ENCODE measurements around the gene CD276. TPM values are rescaled to one million over a fixed set of nuclear protein-coding genes. Genes with fewer than 3 reads are reported as not detected.

Gene CD276
- total RNA-seq, 1 donor from 2014 or later = 55.0 TPM

GRCh38 chr15:73674587-73674986 is 9.6 kb upstream of the CD276 start:
- Histone ChIP-seq H3K4me3 (no peak overlapping the region), H3K27ac (no peak overlapping the region), H3K27me3 (ENCODE audit: low read depth) (peaks cover 25% of the 10 kb centered on the region), H3K9me3 (no peaks in the 10 kb centered on the region), H3K4me1 (no peaks in the 10 kb centered on the region), H3K36me3 (no peaks in the 10 kb centered on the region)
- ATAC-seq (no peak), DNase-seq (no peak)
- intact Hi-C loops (cut with DNase I) = no loop called here
- TF ChIP-seq, protein P1, sequence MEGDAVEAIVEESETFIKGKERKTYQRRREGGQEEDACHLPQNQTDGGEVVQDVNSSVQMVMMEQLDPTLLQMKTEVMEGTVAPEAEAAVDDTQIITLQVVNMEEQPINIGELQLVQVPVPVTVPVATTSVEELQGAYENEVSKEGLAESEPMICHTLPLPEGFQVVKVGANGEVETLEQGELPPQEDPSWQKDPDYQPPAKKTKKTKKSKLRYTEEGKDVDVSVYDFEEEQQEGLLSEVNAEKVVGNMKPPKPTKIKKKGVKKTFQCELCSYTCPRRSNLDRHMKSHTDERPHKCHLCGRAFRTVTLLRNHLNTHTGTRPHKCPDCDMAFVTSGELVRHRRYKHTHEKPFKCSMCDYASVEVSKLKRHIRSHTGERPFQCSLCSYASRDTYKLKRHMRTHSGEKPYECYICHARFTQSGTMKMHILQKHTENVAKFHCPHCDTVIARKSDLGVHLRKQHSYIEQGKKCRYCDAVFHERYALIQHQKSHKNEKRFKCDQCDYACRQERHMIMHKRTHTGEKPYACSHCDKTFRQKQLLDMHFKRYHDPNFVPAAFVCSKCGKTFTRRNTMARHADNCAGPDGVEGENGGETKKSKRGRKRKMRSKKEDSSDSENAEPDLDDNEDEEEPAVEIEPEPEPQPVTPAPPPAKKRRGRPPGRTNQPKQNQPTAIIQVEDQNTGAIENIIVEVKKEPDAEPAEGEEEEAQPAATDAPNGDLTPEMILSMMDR (IDR thresholded peaks at IDR 0.05) = no peak

GRCh38 chr15:73677146-73677607 is 7.0 kb upstream of the CD276 start:
- H3K27ac ChIP-seq = no peak overlapping the region
- intact Hi-C loops (cut with DNase I) = no loop called here

DNA sequence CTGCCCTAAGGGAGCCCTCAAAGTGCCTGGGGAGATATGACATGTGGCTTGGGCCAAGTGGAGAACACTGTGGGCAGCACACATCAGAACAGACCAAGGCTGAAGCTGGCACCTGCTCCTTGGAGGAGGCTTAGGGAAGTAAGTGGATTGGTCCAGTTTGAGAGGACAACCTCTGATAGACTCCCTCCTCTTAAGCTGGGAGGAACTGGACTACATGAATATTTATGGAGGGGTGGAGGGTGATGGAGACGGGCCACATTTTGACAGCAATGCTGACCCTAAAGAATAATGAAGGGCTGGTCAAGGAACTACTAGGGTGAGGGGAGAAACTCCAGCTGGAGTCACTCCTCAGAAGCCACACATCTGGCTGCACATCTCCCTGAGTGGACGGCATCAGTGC is 6.5 kb upstream of the CD276 start:
- H3K4me1 ChIP-seq = no peaks in the 10 kb centered on the region
- intact Hi-C loops (cut with DNase I) = no loop called here
- TF ChIP-seq, protein P1 (IDR thresholded peaks at IDR 0.05) = no peak
- no peaks in the 10 kb centered on the region for H3K9me3 ChIP-seq
- H3K27me3 ChIP-seq (ENCODE audit: low read depth) = peaks cover 4% of the 10 kb centered on the region
- H3K27ac ChIP-seq = no peak overlapping the region
- DNase-seq (no peak), ATAC-seq (no peak)
- H3K36me3 ChIP-seq = no peaks in the 10 kb centered on the region
- no peak overlapping the region for H3K4me3 ChIP-seq

More at GRCh38 chr15:73677146-73677607, 7.0 kb upstream of the CD276 start:
- Histone ChIP-seq H3K36me3 (no peaks in the 10 kb centered on the region), H3K9me3 (no peaks in the 10 kb centered on the region), H3K4me3 (no peak overlapping the region), H3K4me1 (no peaks in the 10 kb centered on the region), H3K27me3 (ENCODE audit: low read depth) (peaks cover 4% of the 10 kb centered on the region)
- TF ChIP-seq, protein P1 (IDR thresholded peaks at IDR 0.05) = peak; percentile 87
- ATAC-seq (peak; percentile 87 to 88), DNase-seq (peak; percentile 57)

- intact Hi-C loops (cut with DNase I) = no loop called here
- DNase-seq = no peak
- H3K27me3 ChIP-seq (ENCODE audit: low read depth) = peaks cover 4% of the 10 kb centered on the region
- H3K9me3 ChIP-seq = no peaks in the 10 kb centered on the region
- ATAC-seq = no peak
- H3K4me1 ChIP-seq = peaks cover 3% of the 10 kb centered on the region
- no peak overlapping the region for H3K4me3 ChIP-seq
- H3K36me3 ChIP-seq = no peaks in the 10 kb centered on the region
- H3K27ac ChIP-seq = no peak overlapping the region
- TF ChIP-seq, protein P1 (IDR thresholded peaks at IDR 0.05) = no peak
Observed at GRCh38 chr15:73678498-73678897, 5.7 kb upstream of the CD276 start.

- H3K4me1 ChIP-seq = peaks cover 8% of the 10 kb centered on the region
- DNase-seq (no peak), ATAC-seq (no peak)
- H3K9me3 ChIP-seq = no peaks in the 10 kb centered on the region
- TF ChIP-seq, protein P1 (IDR thresholded peaks at IDR 0.05) = no peak
- intact Hi-C loops (cut with DNase I) = no loop called here
- H3K36me3 ChIP-seq = no peaks in the 10 kb centered on the region
- H3K27me3 ChIP-seq (ENCODE audit: low read depth) = peaks cover 4% of the 10 kb centered on the region
- no peak overlapping the region for H3K4me3 ChIP-seq
- no peak overlapping the region for H3K27ac ChIP-seq
Observed at GRCh38 chr15:73679180-73679579, 5.0 kb upstream of the CD276 start.

DNA sequence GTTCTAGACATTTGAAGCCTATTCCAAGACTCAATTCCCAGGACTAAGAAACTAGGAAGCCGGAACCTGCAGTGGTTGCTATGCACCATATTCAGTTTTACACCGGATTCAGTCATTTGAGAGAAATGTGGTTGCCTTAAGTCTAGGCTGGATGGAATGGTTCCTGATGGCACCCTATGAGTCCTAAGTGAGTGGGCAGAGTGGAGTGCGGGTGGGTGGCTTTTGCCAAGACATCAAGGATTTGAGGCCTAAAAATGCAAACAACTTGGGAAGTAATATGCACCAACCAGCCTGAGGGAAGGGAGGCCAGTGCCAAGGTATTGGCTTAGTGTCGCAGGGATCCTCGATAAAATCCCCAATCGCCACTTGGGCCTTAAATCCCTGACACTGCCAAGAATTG is 4.2 kb upstream of the CD276 start:
- no peak overlapping the region for H3K27ac ChIP-seq
- peaks cover 4% of the 10 kb centered on the region for H3K27me3 ChIP-seq (ENCODE audit: low read depth)
- TF ChIP-seq, protein P1 (IDR thresholded peaks at IDR 0.05) = no peak
- DNase-seq (no peak), ATAC-seq (no peak)
- peaks cover 8% of the 10 kb centered on the region for H3K4me1 ChIP-seq
- intact Hi-C loops (cut with DNase I) = no loop called here
- H3K36me3 ChIP-seq = no peaks in the 10 kb centered on the region
- H3K9me3 ChIP-seq = no peaks in the 10 kb centered on the region
- H3K4me3 ChIP-seq = no peak overlapping the region

Measured in lower lobe of right lung (tissue), 2 donors.